SIG-M5 treated with dmso at 0.1 percent for 504 hours (cell line): ENCODE measurements around the gene IGFBP6.

Source experiments
- DNase-seq: peaks from one replicate; lab custom pipeline; 2025; ENCODE audit not compliant: unreplicated experiment; lab: John Stamatoyannopoulos, UW

The IGFBP6 gene, protein sequence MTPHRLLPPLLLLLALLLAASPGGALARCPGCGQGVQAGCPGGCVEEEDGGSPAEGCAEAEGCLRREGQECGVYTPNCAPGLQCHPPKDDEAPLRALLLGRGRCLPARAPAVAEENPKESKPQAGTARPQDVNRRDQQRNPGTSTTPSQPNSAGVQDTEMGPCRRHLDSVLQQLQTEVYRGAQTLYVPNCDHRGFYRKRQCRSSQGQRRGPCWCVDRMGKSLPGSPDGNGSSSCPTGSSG

GRCh38 chr12:53097564-53098353 lies at the start of gene IGFBP6:
TSS of gene IGFBP6 (plus strand) at chr12:53097667. CDS start at chr12:53097718, 51 bp downstream.
- DNase-seq, result no peak

GRCh38 chr12:53048033-53048779 lies 49.3 kb upstream of the IGFBP6 start:
- peak; percentile 22 for DNase-seq

- no peak for DNase-seq
Observed at GRCh38 chr12:53048780-53049401, 48.6 kb upstream of the IGFBP6 start.

- DNase-seq, result no peak
Observed at GRCh38 chr12:53049571-53050318, 47.7 kb upstream of the IGFBP6 start, which contains the start of gene TNS2. TSS of gene TNS2 (plus strand) at chr12:53050065. CDS start at chr12:53050186, 121 bp downstream.

DNA sequence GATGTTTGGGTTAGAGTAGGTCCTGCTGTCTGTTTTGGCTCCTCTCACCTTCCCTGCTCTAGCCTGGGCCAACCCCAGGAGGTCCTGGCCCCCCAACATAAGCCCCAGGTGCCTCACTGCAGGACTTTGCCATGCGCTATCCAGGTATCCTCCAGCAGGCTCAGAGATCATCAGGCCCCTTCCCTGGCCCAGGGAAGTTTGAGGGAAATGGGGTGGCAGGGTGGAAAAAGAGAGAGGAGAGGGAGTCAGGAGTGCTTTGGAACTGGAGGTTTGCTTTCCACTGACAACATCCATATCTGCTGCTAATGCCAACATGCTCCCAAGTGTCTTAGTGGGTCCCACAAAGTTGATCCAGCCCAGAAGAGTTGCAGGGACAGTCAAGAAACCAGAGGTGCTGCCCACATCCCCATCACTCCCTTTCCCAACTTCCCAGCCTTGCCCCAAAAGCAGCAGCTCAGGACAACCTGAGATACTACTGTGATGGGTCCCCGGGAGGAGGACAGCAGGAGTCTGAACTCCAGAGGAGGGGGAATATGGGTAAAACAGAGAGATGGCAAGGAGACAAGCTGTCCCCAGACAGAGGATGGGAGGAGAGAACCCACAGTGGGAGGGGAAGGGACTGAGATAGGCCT lies 46.9 kb upstream of the IGFBP6 start:
- DNase-seq, result no peak

- DNase-seq, result peak; percentile 58
Observed at GRCh38 chr12:53051058-53051880, 46.2 kb upstream of the IGFBP6 start.

DNA sequence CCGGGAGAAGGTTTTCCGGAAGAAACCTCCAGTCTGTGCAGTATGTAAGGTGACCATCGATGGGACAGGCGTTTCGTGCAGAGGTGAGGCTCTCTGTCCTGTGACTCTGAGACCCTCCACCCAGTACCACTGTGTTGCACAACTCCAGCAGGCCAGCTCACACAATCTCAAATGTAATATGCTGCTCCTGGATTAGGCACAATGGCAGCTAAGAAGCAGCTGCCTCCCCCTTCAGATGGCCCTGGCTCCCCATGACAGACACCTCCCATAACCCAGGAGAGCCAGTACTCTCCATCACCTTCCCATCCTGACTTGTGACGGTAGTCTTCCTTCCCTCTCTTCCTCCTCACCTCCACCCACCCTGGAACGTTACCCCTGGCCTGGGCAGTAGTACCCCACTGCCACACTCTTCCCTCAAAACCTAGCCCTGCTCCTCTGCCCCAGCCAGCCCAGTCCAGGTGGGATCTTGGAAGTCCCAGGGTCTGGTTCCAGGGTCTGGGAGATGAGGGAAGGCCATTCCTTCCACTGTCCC lies 45.5 kb upstream of the IGFBP6 start:
- no peak for DNase-seq

GRCh38 chr12:53052419-53053217 lies 44.8 kb upstream of the IGFBP6 start:
- DNase-seq, result no peak

DNA sequence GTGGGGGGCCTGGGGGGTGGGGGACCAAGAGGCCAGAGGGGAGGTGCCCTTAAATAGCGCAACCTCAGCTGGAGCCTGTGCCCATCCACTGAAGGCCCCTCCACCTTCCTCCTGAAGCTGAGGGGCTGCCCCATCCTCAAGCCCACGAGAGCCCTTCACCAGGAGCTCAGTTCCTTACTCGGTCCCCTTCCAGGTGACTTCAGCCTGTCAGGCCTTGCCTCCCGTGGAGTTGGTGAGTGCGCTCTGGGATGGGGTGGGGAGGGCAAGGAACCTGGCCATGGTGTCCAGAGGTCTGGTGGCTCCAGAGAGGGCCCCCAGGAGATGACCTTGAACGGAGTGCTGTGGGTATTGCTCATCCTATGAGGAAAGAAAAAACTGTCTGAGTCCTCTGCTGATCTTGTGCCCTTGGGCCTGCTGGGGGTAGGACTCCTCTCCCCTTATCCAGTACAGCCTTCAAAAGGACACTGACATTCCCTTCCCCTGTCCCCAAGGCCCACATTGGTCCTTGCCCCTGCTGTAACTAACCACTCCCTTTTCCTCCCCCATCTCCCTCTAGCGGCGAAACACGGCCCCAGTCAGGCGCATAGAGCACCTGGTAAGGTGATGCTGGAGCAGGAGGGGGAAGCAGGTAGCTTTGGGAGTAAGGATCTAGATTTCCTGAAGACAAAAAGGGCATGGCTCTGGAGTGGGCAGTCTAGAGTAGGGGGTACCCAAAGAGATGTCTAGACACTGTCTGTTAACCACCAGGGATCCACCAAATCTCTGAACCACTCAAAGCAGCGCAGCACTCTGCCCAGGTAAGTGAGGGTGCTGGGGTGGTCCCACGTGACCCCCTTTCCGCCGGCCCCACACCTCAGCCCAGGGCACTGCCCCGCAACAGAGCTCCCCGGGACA lies 44.0 kb upstream of the IGFBP6 start:
- DNase-seq, result peak; percentile 52

DNA sequence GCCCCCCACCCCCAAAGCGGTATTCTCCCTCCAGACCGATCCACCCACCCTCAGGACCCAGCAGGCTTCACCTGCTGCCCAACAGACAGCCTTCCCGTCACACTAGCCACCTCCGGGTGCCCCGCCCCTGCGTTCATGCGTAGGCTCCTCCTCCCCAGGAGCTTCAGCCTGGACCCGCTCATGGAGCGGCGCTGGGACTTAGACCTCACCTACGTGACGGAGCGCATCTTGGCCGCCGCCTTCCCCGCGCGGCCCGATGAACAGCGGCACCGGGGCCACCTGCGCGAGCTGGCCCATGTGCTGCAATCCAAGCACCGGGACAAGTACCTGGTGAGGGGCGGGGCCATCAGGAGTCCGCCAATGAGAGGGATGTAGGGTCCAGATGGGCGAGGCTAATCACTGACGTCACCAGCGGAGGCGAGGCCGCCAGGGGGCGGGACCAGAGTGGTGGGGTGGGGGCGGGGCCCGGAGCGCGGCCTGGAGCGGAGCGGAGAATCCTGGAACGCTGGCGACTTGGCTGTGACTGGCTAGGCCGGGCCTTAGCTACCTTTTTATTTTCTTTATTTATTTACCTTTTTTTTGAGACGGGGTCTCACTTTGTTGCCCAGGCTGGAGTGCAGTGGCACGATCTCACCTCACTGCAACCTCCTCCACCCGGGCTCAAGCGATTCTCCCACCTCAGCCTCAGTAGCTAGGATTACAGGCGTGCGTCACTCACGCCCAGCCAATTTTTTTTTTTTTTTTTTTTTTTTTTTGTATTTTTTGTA lies 43.2 kb upstream of the IGFBP6 start:
- peak; percentile 95 for DNase-seq

GRCh38 chr12:53055471-53056266 lies 41.8 kb upstream of the IGFBP6 start:
- DNase-seq, result no peak

DNA sequence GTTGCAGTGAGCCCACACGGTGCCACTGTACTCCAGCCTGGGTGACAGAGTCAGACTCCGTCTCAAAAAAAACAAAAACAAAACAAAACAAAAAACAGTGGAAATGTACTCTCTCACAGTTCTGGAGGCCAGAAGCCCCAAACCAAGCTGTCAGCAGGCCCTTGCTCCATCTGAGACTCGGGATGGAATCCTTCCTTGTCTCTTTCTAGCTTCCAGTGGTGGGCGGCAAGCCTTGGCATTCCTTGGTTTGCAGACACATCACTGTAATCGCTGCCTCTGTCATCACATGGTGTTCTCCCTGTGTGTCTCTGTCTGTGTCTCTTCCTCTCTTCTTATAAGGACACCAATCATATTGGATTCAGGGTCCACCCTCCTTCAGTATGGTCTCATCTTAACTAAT lies 41.2 kb upstream of the IGFBP6 start:
- no peak for DNase-seq

DNA sequence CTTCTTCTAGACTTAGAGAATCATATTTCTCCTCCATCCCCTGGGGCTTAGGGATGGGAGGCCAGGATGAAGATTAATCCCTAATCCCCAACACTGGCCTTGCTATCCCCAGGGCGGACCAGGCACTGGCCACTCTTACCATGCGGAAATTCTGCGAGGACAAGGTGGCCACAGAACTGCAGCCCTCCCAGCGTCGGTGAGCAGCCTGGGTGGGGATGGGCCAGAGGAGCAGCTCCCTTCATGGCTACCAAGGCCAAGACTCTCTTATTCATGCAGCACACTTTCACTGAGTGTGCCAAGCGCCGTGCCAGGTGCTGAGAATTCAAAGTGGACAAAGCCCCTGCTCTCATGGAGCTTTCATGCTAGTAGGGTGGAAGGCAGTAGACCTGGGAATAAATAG lies 40.6 kb upstream of the IGFBP6 start:
- no peak for DNase-seq

DNA sequence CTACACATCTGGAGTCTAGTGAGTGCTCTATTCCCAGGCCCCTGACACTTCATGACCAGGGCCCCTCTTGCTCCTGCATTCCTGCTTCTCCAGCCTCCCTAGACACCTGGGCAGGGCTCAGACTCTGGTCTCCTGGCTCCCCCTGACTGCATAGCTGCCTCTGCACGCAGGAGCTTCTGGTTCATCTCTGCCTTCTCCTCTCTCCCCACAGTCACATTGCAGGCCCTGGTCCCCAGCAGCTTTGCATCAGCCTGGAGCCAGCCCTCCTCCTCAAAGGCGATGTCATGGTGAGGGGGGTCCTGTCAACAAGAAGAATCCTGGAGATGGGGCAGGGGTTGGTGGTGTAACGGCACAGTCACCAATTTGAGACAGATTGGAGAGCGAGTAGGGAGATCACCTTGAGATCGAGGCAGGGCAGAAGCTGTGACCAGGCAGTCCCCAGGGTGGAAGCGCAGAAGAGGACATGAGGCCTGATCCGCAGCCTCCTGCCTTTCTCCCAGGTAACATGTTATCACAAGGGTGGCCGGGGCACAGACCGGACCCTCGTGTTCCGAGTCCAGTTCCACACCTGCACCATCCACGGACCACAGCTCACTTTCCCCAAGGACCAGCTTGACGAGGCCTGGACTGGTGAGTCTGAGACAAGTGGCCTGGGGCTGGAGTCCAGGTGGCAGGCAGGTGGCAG lies 39.5 kb upstream of the IGFBP6 start:
- DNase-seq, result no peak
